ENCODE results near the gene EPHA5. TPM values are rescaled to one million over a fixed set of nuclear protein-coding genes. Genes with fewer than 3 reads are reported as not detected.
"Not testable (repeated sequence)": the region's sequence is repeated elsewhere in the genome, so short reads cannot be mapped to it uniquely, and the experiment has no call there.

The EPHA5 gene
- total RNA-seq, 1 experiment from 2014 or later = 0.03 TPM

- Histone ChIP-seq H3K27me3 (ENCODE audit: control insufficient read depth, insufficient read depth, low read length) (no peaks in the 10 kb centered on the region), H3K36me3 (replicated peaks; ENCODE audit: control insufficient read depth, insufficient read depth, low read length) (no peaks in the 10 kb centered on the region), H3K4me3 (ENCODE audit: insufficient read depth, low read depth, low read length) (no peak overlapping the region)
- DNase-seq = no peak
Observed at GRCh38 chr4:65340382-65341109, 329.7 kb downstream of the EPHA5 start.

GRCh38 chr4:65337371-65337770 is 332.9 kb downstream of the EPHA5 start:
- H3K36me3 ChIP-seq (replicated peaks; ENCODE audit: control insufficient read depth, insufficient read depth, low read length) = no peaks in the 10 kb centered on the region
- no peak overlapping the region for H3K4me3 ChIP-seq (ENCODE audit: insufficient read depth, low read depth, low read length)
- H3K27me3 ChIP-seq (ENCODE audit: control insufficient read depth, insufficient read depth, low read length) = no peaks in the 10 kb centered on the region
- DNase-seq = no peak

- Histone ChIP-seq H3K4me3 (ENCODE audit: insufficient read depth, low read depth, low read length) (no peak overlapping the region), H3K27me3 (ENCODE audit: control insufficient read depth, insufficient read depth, low read length) (no peaks in the 10 kb centered on the region), H3K36me3 (replicated peaks; ENCODE audit: control insufficient read depth, insufficient read depth, low read length) (no peaks in the 10 kb centered on the region)
- no peak for DNase-seq
Observed at GRCh38 chr4:65336465-65336864, 333.8 kb downstream of the EPHA5 start.

GRCh38 chr4:65316534-65316933 is 353.8 kb downstream of the EPHA5 start:
- Histone ChIP-seq H3K36me3 (replicated peaks; ENCODE audit: control insufficient read depth, insufficient read depth, low read length) (no peaks in the 10 kb centered on the region), H3K27me3 (ENCODE audit: control insufficient read depth, insufficient read depth, low read length) (no peaks in the 10 kb centered on the region), H3K4me3 (ENCODE audit: insufficient read depth, low read depth, low read length) (no peak overlapping the region)
- no peak for DNase-seq

GRCh38 chr4:65311120-65311519 is 359.2 kb downstream of the EPHA5 start:
- no peak for DNase-seq
- no peak overlapping the region for H3K4me3 ChIP-seq (ENCODE audit: insufficient read depth, low read depth, low read length)
- H3K27me3 ChIP-seq (ENCODE audit: control insufficient read depth, insufficient read depth, low read length) = no peaks in the 10 kb centered on the region
- H3K36me3 ChIP-seq (replicated peaks; ENCODE audit: control insufficient read depth, insufficient read depth, low read length) = no peaks in the 10 kb centered on the region

GRCh38 chr4:65310586-65310985 is 359.7 kb downstream of the EPHA5 start:
- Histone ChIP-seq H3K27me3 (ENCODE audit: control insufficient read depth, insufficient read depth, low read length) (no peaks in the 10 kb centered on the region), H3K4me3 (ENCODE audit: insufficient read depth, low read depth, low read length) (no peak overlapping the region), H3K36me3 (replicated peaks; ENCODE audit: control insufficient read depth, insufficient read depth, low read length) (no peaks in the 10 kb centered on the region)
- no peak for DNase-seq

- not testable (repeated sequence) for H3K27me3 ChIP-seq (ENCODE audit: control insufficient read depth, insufficient read depth, low read length); DNase-seq; H3K36me3 ChIP-seq (replicated peaks; ENCODE audit: control insufficient read depth, insufficient read depth, low read length); H3K4me3 ChIP-seq (ENCODE audit: insufficient read depth, low read depth, low read length)
Observed at GRCh38 chr4:65308626-65309025, 361.7 kb downstream of the EPHA5 start.

- no peaks in the 10 kb centered on the region for H3K36me3 ChIP-seq (replicated peaks; ENCODE audit: control insufficient read depth, insufficient read depth, low read length)
- DNase-seq = no peak
- H3K4me3 ChIP-seq (ENCODE audit: insufficient read depth, low read depth, low read length) = no peak overlapping the region
- H3K27me3 ChIP-seq (ENCODE audit: control insufficient read depth, insufficient read depth, low read length) = no peaks in the 10 kb centered on the region
Observed at GRCh38 chr4:65302145-65302544, 368.1 kb downstream of the EPHA5 start.

- no peaks in the 10 kb centered on the region for H3K27me3 ChIP-seq (ENCODE audit: control insufficient read depth, insufficient read depth, low read length)
- DNase-seq = no peak
- no peak overlapping the region for H3K4me3 ChIP-seq (ENCODE audit: insufficient read depth, low read depth, low read length)
- H3K36me3 ChIP-seq (replicated peaks; ENCODE audit: control insufficient read depth, insufficient read depth, low read length) = no peaks in the 10 kb centered on the region
Observed at GRCh38 chr4:65296246-65296645, 374.0 kb downstream of the EPHA5 start.

- Histone ChIP-seq H3K36me3 (replicated peaks; ENCODE audit: control insufficient read depth, insufficient read depth, low read length) (no peaks in the 10 kb centered on the region), H3K4me3 (ENCODE audit: insufficient read depth, low read depth, low read length) (no peak overlapping the region), H3K27me3 (ENCODE audit: control insufficient read depth, insufficient read depth, low read length) (no peaks in the 10 kb centered on the region)
- no peak for DNase-seq
Observed at GRCh38 chr4:65287071-65287470, 383.2 kb downstream of the EPHA5 start.

Data from H7 (cell line).